Thyroid gland (tissue), 4 donors: ENCODE measurements around the gene HSF2BP. TPM values are rescaled to one million over a fixed set of nuclear protein-coding genes. Genes with fewer than 3 reads are reported as not detected.

Experiments
- DNase-seq, 2 donors: peaks; one replicate each; pipeline ENCODE4 v3.0.0-alpha.2; 2019
- H3K27ac ChIP-seq, 3 donors: fragments of 200-600 bp; sonication (generic); 1 replicate in 2 of 3; 2 replicates in 1 of 3; pipeline ENCODE4 v1.5.1; 2016 to 2019; ENCODE audit warnings: mild to moderate bottlenecking in 1 of 3, moderate library complexity in 1 of 3
- H3K27me3 ChIP-seq: fragments of 200-600 bp; sonication (generic); one replicate; pipeline ENCODE4 v1.5.1; 2019
- H3K36me3 ChIP-seq, 2 donors: fragments of 200-600 bp; sonication (generic); one replicate each; pipeline ENCODE4 v1.5.1; 2016 to 2019
- H3K4me1 ChIP-seq, 2 donors: fragments of 200-600 bp; sonication (generic); one replicate each; pipeline ENCODE4 v1.5.1; 2017 to 2019
- H3K4me3 ChIP-seq, 3 donors: fragments of 200-600 bp; sonication (generic); replicated peaks in 1 of 3; 1 replicate in 2 of 3; 2 replicates in 1 of 3; pipeline ENCODE4 v1.5.1; 2016; ENCODE audit warnings: mild to moderate bottlenecking in 1 of 3
- H3K9me3 ChIP-seq: fragments of 200-600 bp; sonication (generic); one replicate; pipeline ENCODE4 v1.5.1; 2017
- POLR2A ChIP-seq, 2 donors: fragments of 450-650 bp; IDR thresholded peaks; one replicate each; pipeline ENCODE4 v1.6.1; 2017; ENCODE audit warnings: antibody characterized with exemption in 2 of 2, mild to moderate bottlenecking in 2 of 2, moderate library complexity in 1 of 2
- WGBS, 2 donors: methylation state at CpG; one replicate each; pipeline ENCODE4 v1.1.5; 2017; 5-methylcytosine and 5-hydroxymethylcytosine counted together
- intact Hi-C: fragments of 100-400 bp; cut with DNase I; formaldehyde crosslinking; loops from one replicate; pipeline ENCODE4 v1.15.1; 2023
- total RNA-seq, 4 donors: library from RNA; depleted of rRNA; stranded (reverse); fragments of >200 nt; gene quantifications; one replicate each; pipeline ENCODE4 v1.2.3, GENCODE V29; 2016
- TF ChIP-seq, protein P1 (sequence below), 6 experiments: fragments of 200-600 bp in 3 of 6; fragments of 450-650 bp in 3 of 6; sonication (generic) in 3 of 6; IDR thresholded peaks; one replicate each; pipeline ENCODE4 v1.5.1; 2016 to 2019; ENCODE audit warnings: antibody characterized with exemption in 6 of 6, mild to moderate bottlenecking in 2 of 6, inconsistent platforms in 1 of 6, moderate library complexity in 1 of 6

HSF2BP gene
- total RNA-seq, 4 donors from 2014 or later, result 0.33 to 1.2 (median 0.84) TPM

DNA sequence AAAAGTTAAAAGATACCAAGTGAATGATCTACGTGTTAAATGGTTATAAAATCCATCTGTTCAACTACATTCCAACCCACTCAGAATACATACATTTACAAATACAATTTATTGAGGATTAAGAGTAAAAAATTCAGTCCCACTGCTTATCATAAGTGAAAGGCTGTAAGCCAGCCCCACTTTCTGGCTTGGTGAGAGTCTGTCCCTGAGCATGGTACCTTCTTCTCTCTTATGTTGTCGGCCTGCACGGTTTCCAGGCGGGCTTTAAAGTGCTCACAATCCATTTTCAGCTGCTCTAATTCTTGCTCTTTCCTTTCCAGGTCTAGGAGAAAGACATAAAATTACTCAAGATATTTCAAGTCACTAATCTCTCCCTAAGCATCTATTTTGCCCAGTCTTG lies 15.2 kb downstream of the HSF2BP start:
- H3K27me3 ChIP-seq, result no peaks in the 10 kb centered on the region
- H3K27ac ChIP-seq, result no peak overlapping the region
- H3K4me3 ChIP-seq, result no peak overlapping the region
- peaks cover 3 to 16% of the 10 kb centered on the region in 2 donors for H3K4me1 ChIP-seq
- intact Hi-C loops, result no loop called here
- 85 to 88% methylated on average over 4 of the region's 4 CpGs for WGBS, 2 donors
- no peaks in the 10 kb centered on the region for H3K9me3 ChIP-seq
- DNase-seq, result no peak
- H3K36me3 ChIP-seq, result no peaks in the 10 kb centered on the region
- TF ChIP-seq, protein P1, sequence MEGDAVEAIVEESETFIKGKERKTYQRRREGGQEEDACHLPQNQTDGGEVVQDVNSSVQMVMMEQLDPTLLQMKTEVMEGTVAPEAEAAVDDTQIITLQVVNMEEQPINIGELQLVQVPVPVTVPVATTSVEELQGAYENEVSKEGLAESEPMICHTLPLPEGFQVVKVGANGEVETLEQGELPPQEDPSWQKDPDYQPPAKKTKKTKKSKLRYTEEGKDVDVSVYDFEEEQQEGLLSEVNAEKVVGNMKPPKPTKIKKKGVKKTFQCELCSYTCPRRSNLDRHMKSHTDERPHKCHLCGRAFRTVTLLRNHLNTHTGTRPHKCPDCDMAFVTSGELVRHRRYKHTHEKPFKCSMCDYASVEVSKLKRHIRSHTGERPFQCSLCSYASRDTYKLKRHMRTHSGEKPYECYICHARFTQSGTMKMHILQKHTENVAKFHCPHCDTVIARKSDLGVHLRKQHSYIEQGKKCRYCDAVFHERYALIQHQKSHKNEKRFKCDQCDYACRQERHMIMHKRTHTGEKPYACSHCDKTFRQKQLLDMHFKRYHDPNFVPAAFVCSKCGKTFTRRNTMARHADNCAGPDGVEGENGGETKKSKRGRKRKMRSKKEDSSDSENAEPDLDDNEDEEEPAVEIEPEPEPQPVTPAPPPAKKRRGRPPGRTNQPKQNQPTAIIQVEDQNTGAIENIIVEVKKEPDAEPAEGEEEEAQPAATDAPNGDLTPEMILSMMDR (IDR thresholded peaks at IDR 0.05), result no peak
- no peak for TF ChIP-seq POLR2A (IDR thresholded peaks at IDR 0.05)

DNA sequence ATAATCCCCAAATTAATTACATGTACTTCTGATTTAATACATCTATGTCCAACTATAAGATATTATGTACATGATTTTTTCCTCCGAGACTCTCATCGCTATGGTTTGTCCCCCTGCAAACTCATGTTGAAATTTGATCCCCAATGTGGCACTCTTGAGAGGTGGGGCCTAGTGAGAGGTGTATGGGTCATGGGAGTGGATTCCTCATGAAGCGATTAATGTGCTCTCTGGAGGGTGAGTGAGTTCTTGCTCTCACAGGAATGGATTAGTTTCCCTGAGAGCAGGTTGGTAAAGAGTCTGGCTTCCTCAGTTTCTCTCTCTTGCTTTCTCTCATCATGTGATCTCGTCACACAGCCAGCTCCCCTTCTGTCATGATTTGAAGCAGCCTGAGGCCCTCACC lies 16.1 kb downstream of the HSF2BP start:
- intact Hi-C loops, result no loop called here
- no peak overlapping the region for H3K4me3 ChIP-seq
- no peak for TF ChIP-seq POLR2A (IDR thresholded peaks at IDR 0.05)
- TF ChIP-seq, protein P1 (IDR thresholded peaks at IDR 0.05), result no peak
- H3K9me3 ChIP-seq, result no peaks in the 10 kb centered on the region
- DNase-seq, result no peak
- no peak overlapping the region for H3K27ac ChIP-seq
- H3K27me3 ChIP-seq, result no peaks in the 10 kb centered on the region
- WGBS, 2 donors, result 76 to 77% methylated on average over 4 of the region's 4 CpGs
- H3K4me1 ChIP-seq, result peaks cover 3 to 16% of the 10 kb centered on the region in 2 donors
- H3K36me3 ChIP-seq, result no peaks in the 10 kb centered on the region

DNA sequence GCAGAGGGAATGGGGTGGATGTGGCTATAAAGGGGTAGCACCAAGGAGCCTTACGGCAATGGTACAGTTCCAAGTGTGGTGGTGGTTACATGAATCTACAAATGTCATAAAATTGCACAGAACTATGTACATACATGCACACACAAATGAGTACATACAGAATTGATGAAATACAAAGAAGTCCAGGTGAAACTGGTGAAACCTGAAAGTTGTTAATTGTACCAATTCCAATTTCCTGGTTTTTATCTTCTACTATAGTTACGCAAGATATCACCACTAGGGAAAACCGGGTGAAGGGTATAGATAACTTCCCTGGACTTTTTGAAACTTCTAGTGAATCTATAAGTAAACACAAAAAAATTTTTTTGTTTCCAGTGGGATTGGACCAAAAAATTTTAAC lies 18.9 kb downstream of the HSF2BP start:
- TF ChIP-seq, protein P1 (IDR thresholded peaks at IDR 0.05), result no peak
- no peak for TF ChIP-seq POLR2A (IDR thresholded peaks at IDR 0.05)
- Histone ChIP-seq H3K9me3 (no peaks in the 10 kb centered on the region), H3K4me3 (no peak overlapping the region), H3K27me3 (no peaks in the 10 kb centered on the region), H3K36me3 (no peaks in the 10 kb centered on the region), H3K27ac (no peak overlapping the region), H3K4me1 (peaks cover 0 to 9% of the 10 kb centered on the region in 2 donors)
- intact Hi-C loops, result no loop called here
- DNase-seq, result no peak
- 88 to 89% methylated on average over 3 of the region's 3 CpGs for WGBS, 2 donors

DNA sequence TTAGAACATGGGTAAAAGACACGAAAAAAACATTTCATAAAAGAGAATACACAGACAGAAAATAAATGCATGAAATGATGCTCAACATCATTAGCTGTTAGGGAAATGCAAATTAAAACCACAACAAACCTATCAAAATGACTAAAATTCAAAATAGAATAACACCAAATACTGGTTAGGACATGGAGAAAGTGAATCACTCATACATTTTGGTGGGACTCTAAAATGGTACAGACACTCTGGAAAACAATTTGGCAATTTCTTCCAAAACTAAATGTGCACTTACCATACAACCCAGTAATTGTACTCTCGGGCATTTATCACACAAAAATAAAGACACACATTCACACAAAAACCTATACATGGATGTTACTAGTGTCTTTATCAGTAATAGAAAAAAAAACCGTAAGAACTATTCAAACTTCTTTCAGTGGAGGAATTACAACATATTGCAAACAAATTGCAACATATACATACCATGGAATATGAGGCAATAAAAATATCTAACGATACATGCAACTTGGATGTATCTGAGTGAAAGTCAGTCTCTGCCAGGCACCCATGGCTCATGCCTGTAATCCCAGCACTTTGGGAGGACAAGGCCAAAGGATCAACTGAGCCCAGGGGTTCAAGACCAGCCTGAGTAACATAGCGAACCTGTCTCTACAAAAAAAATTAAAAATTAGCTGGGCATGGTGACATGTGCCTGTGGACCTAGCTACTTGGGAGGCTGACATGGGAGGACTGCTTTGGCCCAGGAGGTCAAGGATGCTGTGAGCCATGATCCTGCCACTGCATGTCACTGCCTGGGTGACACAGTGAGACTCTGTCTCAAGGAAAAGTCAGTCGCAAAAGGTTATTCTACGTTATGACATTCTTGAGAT lies 19.6 kb downstream of the HSF2BP start:
- no peaks in the 10 kb centered on the region for H3K27me3 ChIP-seq
- H3K4me3 ChIP-seq, result no peak overlapping the region
- TF ChIP-seq POLR2A (IDR thresholded peaks at IDR 0.05), result no peak
- no peak overlapping the region for H3K27ac ChIP-seq
- no peak for DNase-seq
- H3K4me1 ChIP-seq, result peaks cover 0 to 7% of the 10 kb centered on the region in 2 donors
- intact Hi-C loops, result no loop called here
- 87 to 90% methylated on average over 7 of the region's 7 CpGs for WGBS, 2 donors
- H3K9me3 ChIP-seq, result no peaks in the 10 kb centered on the region
- no peaks in the 10 kb centered on the region for H3K36me3 ChIP-seq

DNA sequence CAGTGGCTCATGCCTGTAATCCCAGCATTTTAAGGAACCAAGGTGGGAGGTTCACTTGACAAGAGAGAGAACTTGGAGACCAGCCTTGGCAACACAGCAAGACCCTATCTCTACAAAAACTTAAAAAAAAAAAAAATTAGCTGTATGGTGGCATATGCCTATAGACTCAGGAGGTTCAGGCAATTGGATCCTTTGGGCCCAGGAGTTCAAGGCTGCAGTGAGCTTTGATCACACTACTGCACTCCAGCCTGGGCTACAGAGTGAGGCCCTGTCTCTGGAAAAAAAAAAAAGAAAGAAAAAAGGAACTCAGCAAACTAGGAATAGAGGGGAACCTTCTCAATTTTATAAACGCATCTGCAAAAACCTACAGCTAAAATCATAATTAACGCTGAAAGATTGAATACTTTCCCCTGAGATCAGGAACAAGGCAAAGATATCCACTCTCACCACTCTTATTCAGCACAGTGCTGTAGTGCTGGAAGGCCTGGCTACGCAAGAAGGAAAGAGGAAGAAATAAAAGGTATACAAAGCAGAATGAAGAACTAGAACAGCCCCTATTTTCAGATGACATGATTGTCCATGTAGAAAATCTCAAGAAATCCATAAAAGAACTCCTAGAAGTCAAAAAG lies 21.6 kb downstream of the HSF2BP start:
- no peak overlapping the region for H3K4me3 ChIP-seq
- no peak for TF ChIP-seq POLR2A (IDR thresholded peaks at IDR 0.05)
- TF ChIP-seq, protein P1 (IDR thresholded peaks at IDR 0.05), result no peak
- no peaks in the 10 kb centered on the region for H3K36me3 ChIP-seq
- no peaks in the 10 kb centered on the region for H3K9me3 ChIP-seq
- 91 to 94% methylated on average over 3 of the region's 3 CpGs for WGBS, 2 donors
- H3K27me3 ChIP-seq, result no peaks in the 10 kb centered on the region
- no peaks in the 10 kb centered on the region for H3K4me1 ChIP-seq
- DNase-seq, result no peak
- intact Hi-C loops, result no loop called here
- H3K27ac ChIP-seq, result no peak overlapping the region
